Measurements from ENCODE around the gene WNT9A. TPM values are rescaled to one million over a fixed set of nuclear protein-coding genes. Genes with fewer than 3 reads are reported as not detected.
"Not testable (repeated sequence)": the region's sequence is repeated elsewhere in the genome, so short reads cannot be mapped to it uniquely, and the experiment has no call there.

Gene WNT9A
- polyA plus RNA-seq, 3 donors = not detected

GRCh38 chr1:227971216-227971615, 23.5 kb upstream of the WNT9A start:
- H3K4me2 ChIP-seq (replicated peaks; ENCODE audit: extremely low read depth, low read length, poor library complexity, severe bottlenecking); H3K4me1 ChIP-seq (ENCODE audit: control insufficient read depth in 1 of 2, insufficient read depth in 2 of 2, low read length in 2 of 2); H3K79me2 ChIP-seq (ENCODE audit: insufficient read depth, low read length); H3K36me3 ChIP-seq (replicated peaks in 1 of 2; ENCODE audit: control insufficient read depth in 1 of 2, insufficient read depth in 2 of 2, low read length in 2 of 2); H3K27ac Mint-ChIP-seq; H3K27me3 Mint-ChIP-seq (ENCODE audit: low read depth in 3 of 3); H3K9me3 ChIP-seq (replicated peaks in 1 of 2; ENCODE audit: control insufficient read depth in 1 of 2, insufficient read depth in 1 of 2, low read length in 2 of 2); H3K4me3 Mint-ChIP-seq; H3K27me3 ChIP-seq (ENCODE audit: control insufficient read depth in 2 of 2, insufficient read depth in 2 of 2, low read length in 2 of 2); H3K36me3 Mint-ChIP-seq; H3K9me3 Mint-ChIP-seq; DNase-seq; intact Hi-C loops (cut with micrococcal nuclease); H3K4me1 Mint-ChIP-seq; H3K9ac ChIP-seq (ENCODE audit: insufficient read depth, low read length, poor library complexity, severe bottlenecking); H3K27ac ChIP-seq (ENCODE audit: low read depth in 1 of 2, low read length in 2 of 2); H4K20me1 ChIP-seq (ENCODE audit: insufficient read depth, low read length); H3K4me3 ChIP-seq (replicated peaks in 1 of 3; ENCODE audit: low read depth in 2 of 3, low read length in 3 of 3); H2AFZ ChIP-seq (ENCODE audit: insufficient read depth, low read depth, low read length, poor library complexity, severe bottlenecking): not testable (repeated sequence)
- no CpG with 5 or more reads among the region's 17 CpGs for WGBS (ENCODE audit: insufficient coverage)

DNA sequence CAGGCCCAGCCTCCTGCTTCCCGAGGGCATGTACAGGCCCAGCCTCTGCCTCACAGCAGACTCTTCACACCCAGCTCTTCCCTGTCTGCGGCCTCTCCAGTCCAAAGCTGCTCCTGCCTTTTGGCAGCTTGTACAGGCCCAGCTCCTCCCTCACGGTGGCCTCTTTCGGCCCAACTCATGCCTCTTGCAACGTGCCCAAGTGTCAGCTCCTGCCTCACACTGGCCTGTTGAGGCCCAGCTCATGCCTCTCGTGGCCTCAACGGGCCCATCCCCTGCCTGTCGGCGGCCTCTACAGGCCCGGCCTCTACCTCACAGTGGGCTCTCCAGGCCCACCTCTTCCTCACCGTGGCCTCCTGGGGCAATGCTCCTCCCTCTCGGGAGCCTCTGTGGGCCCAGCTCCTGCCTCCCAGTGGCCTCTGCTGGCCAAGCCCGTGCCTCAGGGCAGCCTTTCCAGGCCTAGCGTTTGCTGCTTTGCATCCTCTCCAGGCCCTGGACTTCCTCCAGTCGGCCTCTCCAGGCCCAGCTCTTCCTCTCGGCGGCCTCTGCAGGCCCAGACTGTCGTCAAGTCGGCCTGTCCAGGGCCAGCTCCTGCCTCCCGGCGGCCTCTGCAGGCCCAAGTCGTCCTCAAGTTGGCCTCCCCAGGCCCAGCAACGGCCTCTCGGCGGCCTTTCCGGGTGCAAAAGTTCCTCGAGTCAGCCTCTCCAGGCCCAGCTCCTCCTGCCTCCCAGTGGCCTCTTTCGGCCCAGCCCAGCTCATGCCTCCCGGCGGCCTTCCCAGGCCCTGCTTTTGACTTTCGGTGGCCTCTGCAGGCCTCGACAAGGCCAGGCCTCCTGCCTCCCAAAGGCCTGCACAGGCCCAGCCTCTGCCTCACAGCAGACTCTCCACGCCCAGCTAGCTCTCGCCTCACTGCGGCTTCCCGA, 22.6 kb upstream of the WNT9A start:
- H3K9ac ChIP-seq (ENCODE audit: insufficient read depth, low read length, poor library complexity, severe bottlenecking); H3K79me2 ChIP-seq (ENCODE audit: insufficient read depth, low read length); H3K27me3 ChIP-seq (ENCODE audit: control insufficient read depth in 2 of 2, insufficient read depth in 2 of 2, low read length in 2 of 2); H3K36me3 ChIP-seq (replicated peaks in 1 of 2; ENCODE audit: control insufficient read depth in 1 of 2, insufficient read depth in 2 of 2, low read length in 2 of 2); intact Hi-C loops (cut with micrococcal nuclease); H3K9me3 Mint-ChIP-seq; DNase-seq; H3K27me3 Mint-ChIP-seq (ENCODE audit: low read depth in 3 of 3); H3K4me1 ChIP-seq (ENCODE audit: control insufficient read depth in 1 of 2, insufficient read depth in 2 of 2, low read length in 2 of 2); H3K9me3 ChIP-seq (replicated peaks in 1 of 2; ENCODE audit: control insufficient read depth in 1 of 2, insufficient read depth in 1 of 2, low read length in 2 of 2); H3K4me1 Mint-ChIP-seq; H3K27ac ChIP-seq (ENCODE audit: low read depth in 1 of 2, low read length in 2 of 2); H3K36me3 Mint-ChIP-seq; H4K20me1 ChIP-seq (ENCODE audit: insufficient read depth, low read length); H3K4me3 ChIP-seq (replicated peaks in 1 of 3; ENCODE audit: low read depth in 2 of 3, low read length in 3 of 3); H3K4me3 Mint-ChIP-seq; H3K27ac Mint-ChIP-seq; H3K4me2 ChIP-seq (replicated peaks; ENCODE audit: extremely low read depth, low read length, poor library complexity, severe bottlenecking); H2AFZ ChIP-seq (ENCODE audit: insufficient read depth, low read depth, low read length, poor library complexity, severe bottlenecking): not testable (repeated sequence)
- WGBS (ENCODE audit: insufficient coverage) = 96% methylated on average over 25 of the region's 36 CpGs

DNA sequence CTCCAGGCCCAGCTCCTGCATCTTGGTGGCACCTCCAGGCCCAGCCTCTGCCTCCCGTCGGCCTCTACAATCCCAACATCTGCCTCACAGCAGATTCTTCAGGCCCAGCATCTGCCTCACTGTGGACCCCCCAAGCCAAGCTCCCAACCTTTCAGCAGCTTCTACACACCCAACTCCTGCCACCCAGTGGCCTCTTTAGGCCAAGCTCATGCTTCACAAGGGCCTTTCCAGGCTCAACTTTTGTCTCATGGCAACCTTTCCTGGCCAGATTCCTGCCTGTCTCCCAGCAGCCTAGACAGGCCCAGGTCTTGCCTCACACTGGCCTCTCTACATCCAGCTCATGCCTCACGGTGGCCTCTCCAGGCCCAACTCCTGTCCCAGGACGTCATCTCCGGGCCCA, 20.1 kb upstream of the WNT9A start:
- H3K27ac Mint-ChIP-seq; H3K4me3 ChIP-seq (replicated peaks in 1 of 3; ENCODE audit: low read depth in 2 of 3, low read length in 3 of 3); H3K27ac ChIP-seq (ENCODE audit: low read depth in 1 of 2, low read length in 2 of 2); H3K9me3 Mint-ChIP-seq; H4K20me1 ChIP-seq (ENCODE audit: insufficient read depth, low read length); H3K4me1 ChIP-seq (ENCODE audit: control insufficient read depth in 1 of 2, insufficient read depth in 2 of 2, low read length in 2 of 2); H3K27me3 Mint-ChIP-seq (ENCODE audit: low read depth in 3 of 3); H3K4me1 Mint-ChIP-seq; H3K4me2 ChIP-seq (replicated peaks; ENCODE audit: extremely low read depth, low read length, poor library complexity, severe bottlenecking); H3K36me3 Mint-ChIP-seq; H3K79me2 ChIP-seq (ENCODE audit: insufficient read depth, low read length); H3K27me3 ChIP-seq (ENCODE audit: control insufficient read depth in 2 of 2, insufficient read depth in 2 of 2, low read length in 2 of 2); DNase-seq; H3K9ac ChIP-seq (ENCODE audit: insufficient read depth, low read length, poor library complexity, severe bottlenecking); H2AFZ ChIP-seq (ENCODE audit: insufficient read depth, low read depth, low read length, poor library complexity, severe bottlenecking); H3K36me3 ChIP-seq (replicated peaks in 1 of 2; ENCODE audit: control insufficient read depth in 1 of 2, insufficient read depth in 2 of 2, low read length in 2 of 2); intact Hi-C loops (cut with micrococcal nuclease); H3K9me3 ChIP-seq (replicated peaks in 1 of 2; ENCODE audit: control insufficient read depth in 1 of 2, insufficient read depth in 1 of 2, low read length in 2 of 2); H3K4me3 Mint-ChIP-seq: not testable (repeated sequence)
- WGBS (ENCODE audit: insufficient coverage) = no CpG with 5 or more reads among the region's 5 CpGs

GRCh38 chr1:227966733-227967132, 19.0 kb upstream of the WNT9A start:
- H4K20me1 ChIP-seq (ENCODE audit: insufficient read depth, low read length); H3K36me3 ChIP-seq (replicated peaks in 1 of 2; ENCODE audit: control insufficient read depth in 1 of 2, insufficient read depth in 2 of 2, low read length in 2 of 2); H3K4me3 Mint-ChIP-seq; H3K36me3 Mint-ChIP-seq; H3K4me1 ChIP-seq (ENCODE audit: control insufficient read depth in 1 of 2, insufficient read depth in 2 of 2, low read length in 2 of 2); DNase-seq; H3K27me3 Mint-ChIP-seq (ENCODE audit: low read depth in 3 of 3); H3K27me3 ChIP-seq (ENCODE audit: control insufficient read depth in 2 of 2, insufficient read depth in 2 of 2, low read length in 2 of 2); H2AFZ ChIP-seq (ENCODE audit: insufficient read depth, low read depth, low read length, poor library complexity, severe bottlenecking); H3K27ac ChIP-seq (ENCODE audit: low read depth in 1 of 2, low read length in 2 of 2); H3K4me1 Mint-ChIP-seq; H3K79me2 ChIP-seq (ENCODE audit: insufficient read depth, low read length); intact Hi-C loops (cut with micrococcal nuclease); H3K9ac ChIP-seq (ENCODE audit: insufficient read depth, low read length, poor library complexity, severe bottlenecking); H3K9me3 Mint-ChIP-seq; H3K27ac Mint-ChIP-seq; H3K4me3 ChIP-seq (replicated peaks in 1 of 3; ENCODE audit: low read depth in 2 of 3, low read length in 3 of 3); H3K4me2 ChIP-seq (replicated peaks; ENCODE audit: extremely low read depth, low read length, poor library complexity, severe bottlenecking); H3K9me3 ChIP-seq (replicated peaks in 1 of 2; ENCODE audit: control insufficient read depth in 1 of 2, insufficient read depth in 1 of 2, low read length in 2 of 2): not testable (repeated sequence)
- no CpG with 5 or more reads among the region's 2 CpGs for WGBS (ENCODE audit: insufficient coverage)

Measured in CD14-positive monocyte (primary cell).